Esophagus (tissue), 2 donors: ENCODE results near the gene SALL4. TPM values are rescaled to one million over a fixed set of nuclear protein-coding genes. Genes with fewer than 3 reads are reported as not detected.

ENCODE experiments used
- polyA plus RNA-seq, 2 donors: library from polyadenylated mRNA; stranded (reverse); fragments of 200-250 nt; gene quantifications; one replicate each; pipeline ENCODE4 v1.2.3, GENCODE V29; 2013
- donor health status: healthy with polysubstance abuse.
- donor health status: Bipolar disorder and iron deficiency.

The SALL4 gene
- polyA plus RNA-seq, 2 donors = 0.08 to 0.14 TPM

Other genes with a start within 250 kb of the SALL4 start
- gene ATP9A, start 34.1 kb downstream of the SALL4 start, polyA plus RNA-seq = 1 to 10 TPM; 5.0 to 7.5 TPM